Putamen (tissue), 1 donor: ENCODE results near the gene TOMM40L.
"Not testable (repeated sequence)": the region's sequence is repeated elsewhere in the genome, so short reads cannot be mapped to it uniquely, and the experiment has no call there.

ENCODE experiments used
- DNase-seq: peaks from one replicate; pipeline ENCODE4 v3.0.0-alpha.2; 2016; ENCODE audit warnings: low spot score

TOMM40L gene

GRCh38 chr1:161222175-161223019, 3.5 kb upstream of the TOMM40L start:
- no peak for DNase-seq

- no peak for DNase-seq
These were observed 1.8 kb upstream of the TOMM40L start for GRCh38 chr1:161223805-161224694.

DNA sequence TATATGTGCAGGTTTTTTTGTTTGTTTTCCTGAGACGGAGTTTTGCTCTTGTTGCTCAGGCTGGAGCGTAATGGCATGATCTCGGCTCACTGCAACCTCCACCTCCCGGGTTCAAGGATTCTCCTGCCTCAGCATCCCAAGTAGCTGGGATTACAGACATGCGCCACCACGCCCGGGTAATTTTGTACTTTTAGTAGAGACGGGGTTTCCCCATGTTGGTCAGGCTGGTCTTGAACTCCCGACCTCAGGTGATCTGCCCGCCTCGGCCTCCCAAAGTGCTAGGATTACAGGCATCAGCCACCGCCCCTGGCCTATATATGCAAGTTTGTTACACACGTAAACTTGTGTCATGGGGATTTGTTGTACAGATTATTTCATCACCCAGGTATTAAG, 1.2 kb upstream of the TOMM40L start:
- not testable (repeated sequence) for DNase-seq

DNA sequence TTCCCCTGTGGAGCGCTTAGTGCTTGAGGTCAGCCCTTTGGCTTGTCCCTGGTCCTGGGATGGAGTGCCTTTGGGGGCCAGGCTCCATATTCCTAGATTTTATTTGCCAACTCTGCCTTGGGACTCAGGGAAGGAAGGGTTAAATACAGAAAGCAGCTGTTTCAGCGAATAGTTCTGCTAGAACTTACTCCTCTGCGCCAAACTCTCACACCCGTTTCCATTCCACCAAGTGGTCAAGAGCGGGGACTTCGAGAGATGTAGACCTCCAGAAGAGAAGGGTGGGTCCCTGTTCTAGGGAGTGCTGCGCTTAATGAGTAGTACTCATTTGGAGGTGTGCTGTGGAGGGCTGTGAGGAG, 704 bp upstream of the TOMM40L start:
- DNase-seq = no peak

DNA sequence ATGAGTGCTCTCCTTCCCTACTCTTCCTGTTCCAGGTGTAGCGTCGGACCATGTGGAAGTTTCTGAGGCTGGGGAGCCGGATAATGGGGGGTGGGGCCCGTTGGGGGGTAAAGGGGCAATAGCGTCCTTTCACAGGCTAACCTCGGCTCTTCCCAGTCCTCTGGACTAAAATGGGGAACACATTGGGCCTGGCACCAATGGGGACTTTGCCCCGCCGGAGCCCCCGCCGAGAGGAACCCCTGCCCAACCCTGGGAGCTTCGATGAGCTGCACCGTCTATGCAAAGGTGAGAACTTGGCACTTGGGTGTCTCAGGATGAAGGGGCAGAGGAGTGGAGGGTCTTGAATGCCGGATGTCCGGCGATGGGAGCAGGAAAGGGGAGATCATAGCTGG, 456 bp downstream of the TOMM40L start:
- no peak for DNase-seq

- DNase-seq = no peak
These were observed 899 bp downstream of the TOMM40L start for GRCh38 chr1:161226759-161227158.

DNA sequence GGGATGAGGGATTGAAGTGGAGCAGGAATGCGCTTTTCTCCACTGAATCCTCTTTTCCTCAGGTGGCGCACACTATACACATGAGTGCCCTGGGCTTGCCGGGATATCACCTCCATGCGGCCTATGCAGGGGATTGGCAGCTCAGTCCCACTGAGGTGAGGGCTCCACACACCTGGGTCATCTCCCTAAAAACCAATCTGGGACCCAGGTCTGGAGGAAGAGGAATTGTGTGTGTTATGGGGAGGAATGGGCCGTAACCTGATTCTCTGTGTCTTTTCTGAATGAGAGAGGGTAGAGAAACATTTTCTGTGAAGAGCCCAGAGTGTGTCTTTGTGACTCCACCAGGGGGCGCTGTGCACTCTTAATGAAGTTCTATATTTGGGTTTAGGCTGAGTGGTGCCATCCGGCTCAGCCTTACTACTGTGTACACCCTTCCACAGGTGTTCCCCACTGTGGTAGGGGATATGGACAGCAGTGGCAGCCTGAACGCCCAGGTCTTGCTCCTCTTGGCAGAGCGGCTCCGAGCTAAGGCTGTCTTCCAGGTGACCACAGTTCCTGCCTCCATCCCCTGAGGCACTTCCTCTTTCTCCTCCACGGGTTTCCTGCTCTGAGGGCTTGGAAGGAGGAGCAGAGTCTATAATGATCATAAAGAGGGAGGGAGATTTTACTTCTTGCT, 1.5 kb downstream of the TOMM40L start:
- peak; percentile 80 for DNase-seq

- no peak for DNase-seq
These were observed 2.2 kb downstream of the TOMM40L start for GRCh38 chr1:161228032-161228431.

- no peak for DNase-seq
These were observed 4.0 kb downstream of the TOMM40L start for GRCh38 chr1:161229896-161230295.

DNA sequence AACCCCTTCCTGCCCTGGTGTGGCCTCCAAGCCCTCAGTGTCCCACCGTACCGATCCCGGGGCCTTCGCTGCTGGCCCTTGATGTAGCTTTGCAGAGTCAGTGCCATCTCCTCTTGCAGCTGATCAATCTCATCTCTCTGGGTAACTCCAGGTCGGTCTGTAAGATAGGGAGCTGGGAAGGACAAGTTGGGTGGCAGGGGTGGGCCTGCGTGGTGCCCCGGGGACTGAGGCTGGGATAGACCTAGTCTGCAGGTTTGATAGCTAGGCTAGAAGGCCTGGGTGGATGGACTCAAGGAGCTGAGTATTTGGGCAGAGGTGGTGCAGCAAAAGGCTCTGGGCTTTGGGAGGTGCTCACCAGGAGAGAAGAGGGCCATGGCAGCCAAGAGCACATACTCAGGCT, 4.9 kb downstream of the TOMM40L start:
- DNase-seq = no peak

- no peak for DNase-seq
These were observed 7.2 kb downstream of the TOMM40L start for GRCh38 chr1:161233102-161233501.

DNA sequence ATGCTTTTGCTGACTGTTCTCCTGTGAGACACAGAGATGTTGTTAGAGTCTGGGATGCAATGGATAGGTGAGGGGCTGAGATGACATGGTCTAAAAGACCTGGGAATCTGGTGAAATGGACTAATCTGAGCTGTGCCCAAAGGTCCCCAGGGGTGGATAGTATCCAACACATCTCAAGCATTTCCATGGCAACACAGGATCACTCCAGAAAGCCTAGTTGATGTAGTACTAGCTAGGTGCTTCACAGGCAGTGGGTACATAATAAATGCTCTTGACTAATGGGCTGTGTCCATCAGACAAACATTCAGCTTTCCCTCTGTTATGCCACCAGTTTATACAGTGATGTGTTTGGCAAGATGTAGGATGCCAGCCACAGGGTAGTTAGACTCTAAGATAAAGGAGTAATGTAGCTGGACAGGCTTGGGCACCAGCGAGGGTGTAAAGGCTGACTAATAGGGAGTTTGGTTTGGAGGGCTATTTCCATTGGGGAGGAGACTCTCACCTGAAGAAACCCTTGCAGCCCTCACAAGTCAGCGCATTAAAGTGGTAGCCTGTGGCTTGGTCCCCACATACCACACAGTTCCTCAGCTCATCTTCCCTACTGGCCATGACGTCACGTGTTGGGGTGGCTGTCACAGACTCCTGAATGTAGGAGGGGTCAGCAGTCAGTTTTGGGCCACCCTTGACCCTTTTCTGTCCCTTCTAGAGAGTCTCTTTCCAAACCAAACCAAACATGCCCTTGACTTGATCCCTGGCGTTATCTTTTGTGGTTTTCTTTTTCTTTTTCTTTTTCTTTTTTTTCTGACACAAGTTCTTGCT, 10.3 kb downstream of the TOMM40L start:
- DNase-seq = no peak

GRCh38 chr1:161238039-161238473, 12.2 kb downstream of the TOMM40L start, which contains the start of gene NR1I3:
NR1I3 (minus strand) TSS chr1:161238203; CDS start chr1:161236565, 1,638 bp downstream.
- no peak for DNase-seq

GRCh38 chr1:161241682-161242081, 15.8 kb downstream of the TOMM40L start:
- DNase-seq = no peak

DNA sequence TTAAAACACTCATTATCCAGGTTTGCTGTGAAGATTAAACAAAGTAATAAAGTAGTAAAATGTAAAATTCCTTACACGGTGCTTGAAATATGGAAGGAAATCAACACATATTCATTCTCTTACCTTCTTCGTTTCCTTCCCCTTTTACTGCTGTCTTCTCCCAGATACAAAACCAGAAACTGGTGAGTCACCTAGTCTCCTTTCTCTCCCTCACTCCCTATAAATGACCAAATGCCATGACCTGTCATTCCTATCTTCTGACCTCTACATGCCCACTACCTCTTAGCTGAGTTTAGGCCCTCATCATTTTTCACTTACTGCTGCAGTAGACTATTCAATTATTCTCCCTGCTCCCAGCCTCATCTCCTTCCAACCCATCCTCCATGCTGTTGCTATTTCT, 16.5 kb downstream of the TOMM40L start:
- no peak for DNase-seq

- no peak for DNase-seq
These were observed 19.0 kb downstream of the TOMM40L start for GRCh38 chr1:161244888-161245287.

GRCh38 chr1:161250100-161250499, 24.2 kb downstream of the TOMM40L start:
- not testable (repeated sequence) for DNase-seq

DNA sequence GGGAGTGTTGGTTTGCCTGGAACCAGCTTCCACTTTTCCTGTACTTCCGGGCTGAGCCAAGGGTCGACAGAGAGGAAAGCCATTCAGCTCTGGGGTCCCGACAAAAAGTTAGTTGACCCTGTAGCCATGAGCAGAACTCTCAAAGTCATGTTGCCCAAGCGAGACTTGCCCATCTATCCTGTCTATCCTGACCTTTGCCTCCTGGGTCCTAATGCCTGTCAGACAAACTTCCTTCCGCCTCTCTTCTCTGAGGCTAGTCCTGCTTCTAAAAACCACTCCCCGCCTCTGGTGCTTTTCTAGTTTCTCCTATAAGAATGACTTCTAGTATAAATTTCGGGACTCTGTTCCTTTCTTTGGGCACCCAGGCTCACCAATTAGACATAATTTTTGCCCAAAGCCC, 25.0 kb downstream of the TOMM40L start:
- DNase-seq = no peak

DNA sequence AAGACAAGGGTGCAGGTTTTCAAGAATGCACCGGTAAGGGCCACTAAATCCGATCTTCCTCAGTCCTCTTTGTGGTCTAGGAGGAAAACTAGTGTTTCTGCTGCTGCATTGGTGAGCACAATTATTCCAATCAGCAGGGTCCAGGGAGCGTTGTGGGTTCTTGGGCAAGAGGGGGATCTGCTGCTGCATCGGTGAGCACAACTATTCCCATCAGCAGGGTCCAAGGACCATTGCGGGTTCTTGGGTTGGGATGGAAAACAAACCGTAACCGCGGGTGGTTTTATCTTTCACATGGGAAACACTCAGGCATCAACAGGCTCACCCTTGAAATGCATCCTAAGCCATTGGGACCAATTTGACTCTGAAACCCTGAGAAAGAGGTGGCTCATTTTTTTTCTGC, 25.7 kb downstream of the TOMM40L start:
- no peak for DNase-seq

DNA sequence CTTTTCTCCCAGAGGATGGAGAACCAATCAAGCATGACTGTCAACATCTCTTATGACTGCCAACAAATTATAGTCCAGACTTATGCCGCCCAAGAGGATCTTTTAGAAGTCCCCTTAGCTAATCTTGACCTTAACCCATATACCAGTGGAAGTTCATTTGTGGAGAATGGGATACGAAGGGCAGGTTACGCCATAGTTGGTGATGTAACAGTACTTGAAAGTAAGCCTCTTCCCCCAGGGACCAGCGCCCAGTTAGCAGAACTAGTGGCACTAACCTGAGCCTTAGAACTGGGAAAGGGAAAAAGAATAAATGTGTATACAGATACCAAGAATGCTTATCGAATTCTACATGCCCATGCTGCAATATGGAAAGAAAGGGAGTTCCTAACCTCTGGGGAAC, 29.4 kb downstream of the TOMM40L start:
- not testable (repeated sequence) for DNase-seq

DNA sequence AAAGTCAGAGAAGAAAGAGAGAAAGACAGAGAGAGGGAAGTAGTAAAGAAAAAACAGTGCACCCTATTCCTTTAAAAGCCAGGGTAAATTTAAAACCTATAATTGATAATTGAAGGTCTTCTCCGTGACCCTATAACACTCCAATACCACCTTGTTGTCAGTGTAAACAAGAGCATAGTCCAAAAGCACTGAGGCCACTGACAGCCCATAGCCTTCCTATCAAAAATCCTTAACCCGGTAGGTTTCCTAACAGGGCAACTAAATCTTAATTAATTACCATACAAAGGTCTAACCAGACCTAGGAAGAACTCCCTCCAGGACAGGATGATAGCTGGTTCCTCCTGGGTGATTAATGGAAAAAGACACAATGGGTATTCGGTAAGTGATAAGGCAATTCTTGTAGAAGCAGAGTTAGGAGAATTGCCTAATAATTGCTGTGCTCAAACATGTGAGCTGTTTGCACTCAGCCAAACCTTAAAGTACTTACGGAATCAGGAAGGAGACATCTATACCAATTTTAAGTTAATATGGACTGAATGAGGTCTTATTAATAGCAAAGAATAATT, 30.2 kb downstream of the TOMM40L start:
- not testable (repeated sequence) for DNase-seq
